Psoas muscle (tissue), 8 donors: Measurements from ENCODE around the gene ACD. TPM values are rescaled to one million over a fixed set of nuclear protein-coding genes. Genes with fewer than 3 reads are reported as not detected.

Experiments used
- ATAC-seq, 4 donors: fragments of 200-7000 bp; cut with Tn5 transposase; one replicate each; pipeline ENCODE4 v1.9.1; 2020; ENCODE audit warnings: moderate library complexity in 3 of 4, mild to moderate bottlenecking in 2 of 4
- DNase-seq, 2 donors: peaks; one replicate each; pipeline ENCODE4 v3.0.0-alpha.2; 2020
- H3K27ac ChIP-seq: fragments of 200-600 bp; one replicate; pipeline ENCODE4 v1.8.0; 2022
- H3K27me3 ChIP-seq, 3 donors: fragments of 200-600 bp in 1 of 3; one replicate each; pipeline versions ENCODE4 v1.6.1 to v1.8.0; 2013 to 2022; ENCODE audit warnings: low read length in 2 of 3, mild to moderate bottlenecking in 2 of 3, moderate library complexity in 1 of 3; ENCODE audit not compliant: insufficient read depth in 3 of 3
- H3K36me3 ChIP-seq, 2 donors: fragments of 200-600 bp in 1 of 2; one replicate each; pipeline versions ENCODE4 v1.6.1 to v1.8.0; 2013 to 2022; ENCODE audit warnings: low read depth in 1 of 2, mild to moderate bottlenecking in 1 of 2, moderate library complexity in 1 of 2; ENCODE audit not compliant: insufficient read depth in 1 of 2
- H3K4me1 ChIP-seq: fragments of 200-600 bp; one replicate; pipeline ENCODE4 v1.8.0; 2022
- H3K4me3 ChIP-seq: fragments of 200-600 bp; one replicate; pipeline ENCODE4 v1.8.0; 2022; ENCODE audit warnings: mild to moderate bottlenecking
- H3K9me3 ChIP-seq: fragments of 200-600 bp; one replicate; pipeline ENCODE4 v1.8.0; 2022
- WGBS, 3 donors: extraction: QIAGEN DNeasy Blood & Tissue Kit; methylation state at CpG; one replicate each; pipeline versions ENCODE4 v1.1.6 to v1.1.7; 2013; 5-methylcytosine and 5-hydroxymethylcytosine counted together
- intact Hi-C, 2 donors: fragments of 100-400 bp; cut with DNase I; formaldehyde crosslinking; loops; one replicate each; pipeline versions ENCODE4 v1.11.0 to v1.14.2; 2022
- polyA plus RNA-seq, 3 donors: library from polyadenylated mRNA; stranded (reverse); fragments of 200-250 nt; gene quantifications; one replicate each; pipeline ENCODE4 v1.2.3, GENCODE V29; 2013
- total RNA-seq, 4 donors: library from RNA; stranded (reverse); fragmentation: NEBNext Ultra II Directional in 2 of 4; extraction: Animal tissue kit (Norgen Biotek cat#: 25700) in 2 of 4; gene quantifications; one replicate each; pipeline versions ENCODE4 v1.2.1 to v1.2.4, GENCODE V29; 2021 to 2023
- TF ChIP-seq, protein P1 (sequence below): fragments of 200-600 bp; IDR thresholded peaks from one replicate; pipeline ENCODE4 v1.8.0; 2022; ENCODE audit warnings: antibody characterized with exemption
- donor health status: healthy with polysubstance abuse.
- donor health status: DM: no; HTN: no; CAD: no; lungs with moderate emphysema.
- donor health status: Bipolar disorder and iron deficiency.
- donor health status: healthy.
- donor health status: DM: yes; HTN: yes; CAD: no.
- donor health status: DM: no; HTN: no; CAD: no.
- donor health status: DM: no; HTN: no; CAD: no.
- donor health status: DM: yes; HTN: yes; CAD: no.

ACD gene
- total and polyA plus RNA-seq, 7 donors = 4.9 to 16.7 (median 8.9) TPM

DNA sequence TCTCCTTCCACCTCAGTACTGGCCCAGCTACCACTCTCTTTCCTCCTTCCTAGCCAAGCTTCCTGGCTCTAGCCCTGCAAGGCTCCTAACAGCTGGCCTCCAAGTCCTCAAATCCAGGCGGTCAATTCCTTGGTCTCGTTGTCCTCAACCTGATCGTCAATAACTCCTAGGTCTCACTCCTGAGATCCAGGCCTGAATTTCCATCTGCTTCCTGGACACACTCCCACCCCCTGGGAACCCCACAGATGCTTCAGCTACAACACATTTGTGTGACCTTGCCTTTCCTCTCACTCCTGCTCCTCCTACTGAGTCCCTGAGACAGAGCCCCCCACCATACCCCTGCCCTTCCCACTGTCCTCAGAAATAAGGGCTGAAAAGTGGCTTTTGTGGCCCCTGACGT, 4.2 kb upstream of the ACD start:
- TF ChIP-seq, protein P1, sequence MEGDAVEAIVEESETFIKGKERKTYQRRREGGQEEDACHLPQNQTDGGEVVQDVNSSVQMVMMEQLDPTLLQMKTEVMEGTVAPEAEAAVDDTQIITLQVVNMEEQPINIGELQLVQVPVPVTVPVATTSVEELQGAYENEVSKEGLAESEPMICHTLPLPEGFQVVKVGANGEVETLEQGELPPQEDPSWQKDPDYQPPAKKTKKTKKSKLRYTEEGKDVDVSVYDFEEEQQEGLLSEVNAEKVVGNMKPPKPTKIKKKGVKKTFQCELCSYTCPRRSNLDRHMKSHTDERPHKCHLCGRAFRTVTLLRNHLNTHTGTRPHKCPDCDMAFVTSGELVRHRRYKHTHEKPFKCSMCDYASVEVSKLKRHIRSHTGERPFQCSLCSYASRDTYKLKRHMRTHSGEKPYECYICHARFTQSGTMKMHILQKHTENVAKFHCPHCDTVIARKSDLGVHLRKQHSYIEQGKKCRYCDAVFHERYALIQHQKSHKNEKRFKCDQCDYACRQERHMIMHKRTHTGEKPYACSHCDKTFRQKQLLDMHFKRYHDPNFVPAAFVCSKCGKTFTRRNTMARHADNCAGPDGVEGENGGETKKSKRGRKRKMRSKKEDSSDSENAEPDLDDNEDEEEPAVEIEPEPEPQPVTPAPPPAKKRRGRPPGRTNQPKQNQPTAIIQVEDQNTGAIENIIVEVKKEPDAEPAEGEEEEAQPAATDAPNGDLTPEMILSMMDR = no peak
- Histone ChIP-seq H3K36me3 (peaks cover 0 to 28% of the 10 kb centered on the region in 2 donors), H3K27ac (no peak overlapping the region), H3K4me1 (peaks cover 28% of the 10 kb centered on the region), H3K9me3 (no peaks in the 10 kb centered on the region), H3K27me3 (no peaks in the 10 kb centered on the region), H3K4me3 (no peak overlapping the region)
- intact Hi-C loops = no loop called here
- ATAC-seq (no peak), DNase-seq (peak in 1 of 2 donors; percentile 14)
- 76 to 84% (median 80%) methylated on average over 4 of the region's 4 CpGs for WGBS, 3 donors

DNA sequence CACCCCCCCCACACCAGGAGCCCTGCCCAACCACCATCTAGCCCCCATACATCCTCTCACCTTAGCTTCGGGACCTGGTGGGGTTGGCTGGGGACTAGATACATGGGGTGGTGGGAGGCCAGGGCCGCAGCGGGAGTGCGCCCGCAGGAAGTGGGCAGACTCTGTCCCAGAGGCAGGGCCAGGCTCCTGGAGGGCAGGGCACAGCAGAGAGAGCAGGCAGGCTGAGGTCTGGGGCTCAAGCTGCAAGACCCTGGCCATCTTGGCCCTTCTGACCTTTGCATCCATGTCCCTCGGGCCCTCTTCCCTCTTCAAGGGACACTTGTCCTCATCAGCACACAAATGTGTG, 3.8 kb upstream of the ACD start:
- intact Hi-C loops = no loop called here
- ATAC-seq = no peak
- no peak for DNase-seq
- Histone ChIP-seq H3K9me3 (no peaks in the 10 kb centered on the region), H3K4me1 (peaks cover 30% of the 10 kb centered on the region), H3K36me3 (peaks cover 0 to 28% of the 10 kb centered on the region in 2 donors), H3K27ac (no peak overlapping the region), H3K4me3 (no peak overlapping the region), H3K27me3 (no peaks in the 10 kb centered on the region)
- TF ChIP-seq, protein P1 = no peak
- WGBS, 3 donors = 78 to 89% (median 88%) methylated on average over 6 of the region's 6 CpGs

DNA sequence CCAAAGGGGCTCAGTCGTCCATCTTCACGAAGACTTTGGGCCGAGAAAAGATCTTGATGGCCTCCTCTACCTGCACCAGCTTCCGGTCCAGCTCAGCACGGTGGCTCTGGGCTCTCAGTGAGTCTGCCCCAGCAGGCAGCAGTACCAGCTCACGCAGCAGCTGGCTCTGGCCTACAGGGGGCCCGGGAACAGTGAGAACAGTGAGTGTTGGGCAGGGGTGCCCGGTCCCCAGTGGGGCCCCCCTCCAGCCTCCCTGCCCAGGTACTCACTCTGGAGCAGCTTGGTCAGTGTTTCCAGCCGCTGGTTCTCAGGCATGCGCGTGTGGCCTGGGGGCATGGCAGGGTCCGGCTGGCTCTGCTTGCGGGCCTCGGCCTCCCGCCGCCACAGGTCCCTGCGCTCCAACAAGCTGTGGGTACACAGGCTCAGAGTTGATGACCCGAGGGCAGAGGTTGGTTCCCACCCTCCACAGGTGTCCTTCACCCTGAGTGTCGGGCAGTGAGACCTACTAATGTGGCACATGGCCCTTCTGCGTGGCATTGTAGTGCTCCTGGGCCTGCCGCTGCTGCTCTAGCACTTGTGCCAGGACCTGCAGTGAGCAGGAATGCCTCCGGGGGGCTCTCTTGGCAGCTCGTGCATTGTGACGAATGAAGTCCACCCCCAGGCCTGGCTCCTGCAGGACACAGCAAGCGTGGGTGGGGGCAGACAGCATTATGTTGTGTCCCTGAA, 3.3 kb upstream of the ACD start:
- Histone ChIP-seq H3K9me3 (no peaks in the 10 kb centered on the region), H3K27ac (no peak overlapping the region), H3K4me1 (peaks cover 30% of the 10 kb centered on the region), H3K27me3 (no peaks in the 10 kb centered on the region), H3K36me3 (peaks cover 0 to 28% of the 10 kb centered on the region in 2 donors), H3K4me3 (no peak overlapping the region)
- DNase-seq (peak in 1 of 2 donors; percentile 58), ATAC-seq (no peak)
- intact Hi-C loops = no loop called here
- TF ChIP-seq, protein P1 = no peak
- 78 to 80% (median 79%) methylated on average over 22 to 25 of the region's 25 CpGs for WGBS, 3 donors

GRCh38 chr16:67662653-67663010, 2.6 kb upstream of the ACD start:
- Histone ChIP-seq H3K27me3 (no peaks in the 10 kb centered on the region), H3K4me1 (peaks cover 29% of the 10 kb centered on the region), H3K4me3 (no peak overlapping the region), H3K36me3 (peaks cover 0 to 33% of the 10 kb centered on the region in 2 donors), H3K9me3 (no peaks in the 10 kb centered on the region), H3K27ac (no peak overlapping the region)
- no peak for DNase-seq
- intact Hi-C loops = no loop called here
- TF ChIP-seq, protein P1 = no peak
- no peak for ATAC-seq
